ENCODE measurements around the gene NUMB. TPM values are rescaled to one million over a fixed set of nuclear protein-coding genes. Genes with fewer than 3 reads are reported as not detected.

The NUMB gene
- total RNA-seq, 1 experiment from 2014 or later = 46.5 TPM

DNA sequence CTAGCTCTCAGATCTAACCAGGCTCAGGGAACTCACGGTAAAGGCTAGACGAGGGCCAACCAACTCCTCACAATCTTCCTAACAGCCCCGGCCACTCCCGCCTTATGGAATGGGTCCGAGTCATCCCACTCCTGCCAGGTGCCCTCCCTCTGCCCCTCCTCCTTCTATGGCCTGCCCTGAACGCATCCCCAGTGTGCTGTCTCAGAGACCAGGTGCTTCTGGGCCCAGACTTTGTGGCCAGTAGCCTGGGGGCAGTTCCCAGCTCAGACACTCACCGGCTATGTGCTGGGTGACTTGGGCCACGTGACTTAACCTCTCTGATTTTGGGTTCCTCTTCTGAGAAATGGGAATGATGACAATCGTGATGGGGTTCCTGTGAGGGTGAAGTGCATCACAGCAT lies 198.5 kb downstream of the NUMB start:
- H4K91ac ChIP-seq (ENCODE audit: insufficient read length, low read depth, low read length) = no peak overlapping the region
- H4K20me1 ChIP-seq (ENCODE audit: control insufficient read depth, insufficient read depth, insufficient read length) = no peaks in the 10 kb centered on the region
- no peak overlapping the region for H2BK5ac ChIP-seq (ENCODE audit: insufficient read length, low read length)
- H3K4me1 ChIP-seq (ENCODE audit: insufficient read depth, low read length) = no peaks in the 10 kb centered on the region
- Mint-ChIP-seq H3K27ac (peak overlapping the region in 2 of 3 experiments; percentile 9 to 23; a peak in 1 of 7 replicates), H3K36me3 (ENCODE audit: insufficient read depth in 1 of 3, low read depth in 3 of 3) (peaks cover 2 to 4% (median 3%) of the 10 kb centered on the region in 3 experiments; a peak in 4 of 7 replicates), H3K4me1 (peaks cover 2 to 5% of the 10 kb centered on the region in 2 experiments; a peak in 1 of 4 replicates), H3K27me3 (ENCODE audit: low read depth) (no peaks in the 10 kb centered on the region), H3K9me3 (peaks cover 0 to 2% of the 10 kb centered on the region in 2 experiments; a peak in 1 of 5 replicates), H3K4me3 (no peak overlapping the region)
- no peak overlapping the region for H2BK20ac ChIP-seq (ENCODE audit: low read depth, low read length, poor library complexity, severe bottlenecking)
- H3K4me2 ChIP-seq (ENCODE audit: insufficient read depth, insufficient read length, low read length) = no peak overlapping the region
- H3K14ac ChIP-seq (ENCODE audit: insufficient read depth, low read length) = no peak overlapping the region; the same call in 1 of the 2 replicates
- H3K4ac ChIP-seq (ENCODE audit: low read depth, low read length) = no peak overlapping the region
- no peak overlapping the region for H3K9ac ChIP-seq (ENCODE audit: extremely low read depth, insufficient read length, low read length)
- H2BK12ac ChIP-seq (ENCODE audit: insufficient read length, low read depth, low read length) = no peak overlapping the region
- no CpG with 5 or more reads among the region's 9 CpGs for WGBS (ENCODE audit: extremely low coverage, insufficient read length, low lambda C conversion rate)
- H3K9me3 ChIP-seq (ENCODE audit: control insufficient read depth, low read depth, low read length) = no peaks in the 10 kb centered on the region
- H3K27me3 ChIP-seq (ENCODE audit: insufficient read depth, low read length) = no peaks in the 10 kb centered on the region
- no peak overlapping the region for H3T11ph ChIP-seq (ENCODE audit: low read length)
- H3K23me2 ChIP-seq (ENCODE audit: insufficient read length, low read depth, low read length, poor library complexity, severe bottlenecking) = no peaks in the 10 kb centered on the region
- H3K18ac ChIP-seq (ENCODE audit: insufficient read length, low read depth, low read length) = no peak overlapping the region
- no peak overlapping the region for H3K27ac ChIP-seq (ENCODE audit: insufficient read length, low read depth, low read length)
- no peak overlapping the region for H4K8ac ChIP-seq (replicated peaks; ENCODE audit: insufficient read length, low read depth, low read length)
- H3K23ac ChIP-seq (ENCODE audit: insufficient read length, low read depth, low read length) = no peak overlapping the region
- H2AFZ ChIP-seq (ENCODE audit: low read length) = no peak overlapping the region
- H2AK5ac ChIP-seq (ENCODE audit: insufficient read length, low read length) = no peak overlapping the region
- no peaks in the 10 kb centered on the region for H3K79me2 ChIP-seq (ENCODE audit: insufficient read depth, low read length)
- peak; percentile 41 for DNase-seq
- no peaks in the 10 kb centered on the region for H3K79me1 ChIP-seq (ENCODE audit: insufficient read depth, low read depth, low read length, poor library complexity, severe bottlenecking)
- H2BK120ac ChIP-seq (ENCODE audit: low read depth, low read length, poor library complexity, severe bottlenecking) = no peak overlapping the region
- no peak overlapping the region for H2BK15ac ChIP-seq (ENCODE audit: low read depth, low read length)
- no peak overlapping the region for H4K5ac ChIP-seq (ENCODE audit: insufficient read length, low read depth, low read length)
- no peak overlapping the region for H3K56ac ChIP-seq (ENCODE audit: insufficient read length, low read depth, low read length)
- TF ChIP-seq CTCF (conservative IDR thresholded peaks at IDR 0.05) = no peak
